Neural cell (in vitro differentiated cells): ENCODE results near the gene HELZ. TPM values are rescaled to one million over a fixed set of nuclear protein-coding genes. Genes with fewer than 3 reads are reported as not detected.

Experiments
- H2AFZ ChIP-seq: fragments of 200-600, 300-800 bp; sonication (generic), shearing (Covaris generic); 2 replicates; pipeline ENCODE4 v1.6.0; 2014; ENCODE audit warnings: low read depth, mild to moderate bottlenecking, antibody characterized with exemption, low read length, moderate library complexity
- H3F3A ChIP-seq: fragments of 200-600 bp; shearing (Covaris generic); 2 replicates; pipeline ENCODE4 v1.6.1; 2016; ENCODE audit warnings: mild to moderate bottlenecking, moderate library complexity, mixed read lengths, antibody characterized with exemption, low read length; ENCODE audit not compliant: insufficient read depth, poor library complexity, severe bottlenecking
- H3K27ac ChIP-seq: fragments of 200-600, 300-800 bp; sonication (generic), shearing (Covaris generic); 2 replicates; pipeline ENCODE4 v1.5.1; 2014; ENCODE audit warnings: mild to moderate bottlenecking, low read length, moderate library complexity
- H3K27me3 ChIP-seq: fragments of 300-800, 200-600 bp; sonication (generic), shearing (Covaris generic); 2 replicates; pipeline ENCODE4 v1.6.0; 2014; ENCODE audit warnings: mild to moderate bottlenecking, low read depth, low read length, moderate library complexity; ENCODE audit not compliant: insufficient read depth
- H3K36me3 ChIP-seq: fragments of 300-800, 200-600 bp; sonication (generic), shearing (Covaris generic); 2 replicates; pipeline ENCODE4 v1.5.1; 2014; ENCODE audit warnings: mild to moderate bottlenecking, antibody characterized with exemption, low read length, moderate library complexity; ENCODE audit not compliant: insufficient read depth
- H3K4me2 ChIP-seq: fragments of 300-800, 200-600 bp; sonication (generic), shearing (Covaris generic); 2 replicates; pipeline ENCODE4 v1.6.0; 2014; ENCODE audit warnings: mild to moderate bottlenecking, low read length
- H3K4me3 ChIP-seq: fragments of 300-800, 200-600 bp; sonication (generic), shearing (Covaris generic); 2 replicates; pipeline ENCODE4 v1.5.1; 2014; ENCODE audit warnings: mild to moderate bottlenecking, low read length, moderate library complexity
- H3K79me2 ChIP-seq: fragments of 200-600 bp; shearing (Covaris generic); replicated peaks from 2 replicates; pipeline ENCODE4 v1.6.0; 2014; ENCODE audit warnings: mild to moderate bottlenecking, low read length, moderate library complexity; ENCODE audit not compliant: insufficient read depth
- H3K9ac ChIP-seq: fragments of 300-800, 200-600 bp; sonication (generic), shearing (Covaris generic); 2 replicates; pipeline ENCODE4 v1.6.1; 2016; ENCODE audit warnings: mild to moderate bottlenecking, low read length, mixed read lengths
- H3K9me2 ChIP-seq: fragments of 200-600 bp; shearing (Covaris generic); 2 replicates; pipeline ENCODE4 v1.6.1; 2016; ENCODE audit warnings: mild to moderate bottlenecking, low read length, mixed read lengths; ENCODE audit not compliant: insufficient read depth
- H3K9me3 ChIP-seq: fragments of 200-600, 300-800 bp; sonication (generic), shearing (Covaris generic); 2 replicates; pipeline ENCODE4 v1.6.1; 2016; ENCODE audit warnings: mild to moderate bottlenecking, mixed run types, low read length, moderate library complexity, mixed read lengths
- H4K20me1 ChIP-seq: fragments of 200-600 bp; shearing (Covaris generic); 2 replicates; pipeline ENCODE4 v1.6.1; 2016; ENCODE audit warnings: mild to moderate bottlenecking, mixed run types; ENCODE audit not compliant: insufficient read depth
- EP300 ChIP-seq: fragments of 450-650 bp; conservative IDR thresholded peaks from 2 replicates; pipeline ENCODE4 v1.6.1; 2014; ENCODE audit warnings: antibody characterized with exemption, mild to moderate bottlenecking, moderate library complexity; ENCODE audit not compliant: poor library complexity, severe bottlenecking
- EZH2 ChIP-seq: fragments of 200-600, 300-800 bp; shearing (Covaris generic), sonication (generic); IDR thresholded peaks from 2 replicates; pipeline ENCODE4 v1.6.1; 2014; ENCODE audit warnings: antibody characterized with exemption, low read length, borderline replicate concordance, mild to moderate bottlenecking; ENCODE audit not compliant: insufficient read depth, poor library complexity, severe bottlenecking
- MXI1 ChIP-seq: fragments of 450-650 bp; conservative IDR thresholded peaks from 2 replicates; pipeline ENCODE4 v1.6.1; 2014; ENCODE audit warnings: antibody characterized with exemption, mild to moderate bottlenecking; ENCODE audit not compliant: poor library complexity, severe bottlenecking
- POLR2AphosphoS5 ChIP-seq: IDR thresholded peaks from 2 replicates; pipeline ENCODE4 v1.6.1; 2012
- RAD21 ChIP-seq: fragments of 450-650 bp; conservative IDR thresholded peaks from 2 replicates; pipeline ENCODE4 v1.6.1; 2014; ENCODE audit warnings: antibody characterized with exemption, mild to moderate bottlenecking, moderate library complexity
- SMC3 ChIP-seq: fragments of 450-650 bp; conservative IDR thresholded peaks from 2 replicates; pipeline ENCODE4 v1.6.1; 2014; ENCODE audit warnings: antibody characterized with exemption, mild to moderate bottlenecking, moderate library complexity; ENCODE audit not compliant: poor library complexity
- TAF1 ChIP-seq: IDR thresholded peaks from 2 replicates; pipeline ENCODE4 v1.6.1; 2012; ENCODE audit warnings: low read depth
- polyA plus RNA-seq: library from polyadenylated mRNA; depleted of rRNA; stranded (reverse); fragments of >200 nt; gene quantifications from 2 replicates; pipeline ENCODE4 v1.2.3, GENCODE V29; 2014
- TF ChIP-seq, protein P1 (sequence below): fragments of 450-650 bp; IDR thresholded peaks from 2 replicates; pipeline ENCODE4 v1.5.1; 2014; ENCODE audit warnings: antibody characterized with exemption, mild to moderate bottlenecking, moderate library complexity; ENCODE audit not compliant: poor library complexity, severe bottlenecking
- TF ChIP-seq, protein P2 (sequence below): IDR thresholded peaks from 2 replicates; pipeline ENCODE4 v1.6.1; 2012; ENCODE audit warnings: borderline replicate concordance

Gene HELZ
- polyA plus RNA-seq, 1 donor from 2014 or later, result 11.7 TPM

DNA sequence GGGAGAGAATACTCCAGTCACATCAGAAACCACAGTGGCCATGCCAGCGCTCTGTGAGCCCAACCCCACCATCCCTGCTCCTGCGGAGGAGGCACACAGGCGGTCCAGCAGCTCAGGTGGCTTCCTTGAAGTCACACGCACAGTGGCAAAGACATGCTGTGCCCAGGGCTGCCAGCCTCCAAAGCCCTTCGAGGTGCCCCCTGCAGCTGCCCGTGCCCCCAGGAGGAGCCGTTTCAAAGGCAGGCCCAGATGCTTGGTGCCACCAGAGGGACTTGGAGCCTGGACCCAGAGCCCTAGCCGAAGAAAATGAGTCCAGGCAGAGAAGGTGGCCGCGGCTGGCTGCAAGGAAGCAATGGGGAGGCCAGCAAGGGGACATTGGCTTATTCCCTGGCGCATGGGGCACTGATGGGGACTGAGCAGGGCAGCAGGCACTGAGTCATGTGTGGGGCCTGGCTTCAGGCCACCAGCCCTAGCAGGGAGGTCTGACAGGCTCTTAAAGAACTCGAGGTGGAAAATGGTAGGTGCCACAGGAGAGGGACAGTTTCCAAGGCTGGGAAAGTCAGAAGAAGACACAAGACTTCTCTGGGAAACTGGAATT lies 217.9 kb downstream of the HELZ start:
- no peaks in the 10 kb centered on the region for H3K9me2 ChIP-seq
- H3K4me2 ChIP-seq, result no peak overlapping the region
- H3K36me3 ChIP-seq, result peaks cover 3% of the 10 kb centered on the region
- H3F3A ChIP-seq, result no peaks in the 10 kb centered on the region
- H3K9ac ChIP-seq, result no peak overlapping the region
- H3K27ac ChIP-seq, result no peak overlapping the region
- H4K20me1 ChIP-seq, result no peaks in the 10 kb centered on the region
- no peak overlapping the region for H3K4me3 ChIP-seq
- TF ChIP-seq EP300 (no peak), RAD21 (no peak), EZH2 (no peak), TAF1 (no peak), MXI1 (no peak), POLR2AphosphoS5 (no peak), SMC3 (no peak)
- TF ChIP-seq, protein P1, sequence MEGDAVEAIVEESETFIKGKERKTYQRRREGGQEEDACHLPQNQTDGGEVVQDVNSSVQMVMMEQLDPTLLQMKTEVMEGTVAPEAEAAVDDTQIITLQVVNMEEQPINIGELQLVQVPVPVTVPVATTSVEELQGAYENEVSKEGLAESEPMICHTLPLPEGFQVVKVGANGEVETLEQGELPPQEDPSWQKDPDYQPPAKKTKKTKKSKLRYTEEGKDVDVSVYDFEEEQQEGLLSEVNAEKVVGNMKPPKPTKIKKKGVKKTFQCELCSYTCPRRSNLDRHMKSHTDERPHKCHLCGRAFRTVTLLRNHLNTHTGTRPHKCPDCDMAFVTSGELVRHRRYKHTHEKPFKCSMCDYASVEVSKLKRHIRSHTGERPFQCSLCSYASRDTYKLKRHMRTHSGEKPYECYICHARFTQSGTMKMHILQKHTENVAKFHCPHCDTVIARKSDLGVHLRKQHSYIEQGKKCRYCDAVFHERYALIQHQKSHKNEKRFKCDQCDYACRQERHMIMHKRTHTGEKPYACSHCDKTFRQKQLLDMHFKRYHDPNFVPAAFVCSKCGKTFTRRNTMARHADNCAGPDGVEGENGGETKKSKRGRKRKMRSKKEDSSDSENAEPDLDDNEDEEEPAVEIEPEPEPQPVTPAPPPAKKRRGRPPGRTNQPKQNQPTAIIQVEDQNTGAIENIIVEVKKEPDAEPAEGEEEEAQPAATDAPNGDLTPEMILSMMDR, result no peak
- TF ChIP-seq, protein P2, sequence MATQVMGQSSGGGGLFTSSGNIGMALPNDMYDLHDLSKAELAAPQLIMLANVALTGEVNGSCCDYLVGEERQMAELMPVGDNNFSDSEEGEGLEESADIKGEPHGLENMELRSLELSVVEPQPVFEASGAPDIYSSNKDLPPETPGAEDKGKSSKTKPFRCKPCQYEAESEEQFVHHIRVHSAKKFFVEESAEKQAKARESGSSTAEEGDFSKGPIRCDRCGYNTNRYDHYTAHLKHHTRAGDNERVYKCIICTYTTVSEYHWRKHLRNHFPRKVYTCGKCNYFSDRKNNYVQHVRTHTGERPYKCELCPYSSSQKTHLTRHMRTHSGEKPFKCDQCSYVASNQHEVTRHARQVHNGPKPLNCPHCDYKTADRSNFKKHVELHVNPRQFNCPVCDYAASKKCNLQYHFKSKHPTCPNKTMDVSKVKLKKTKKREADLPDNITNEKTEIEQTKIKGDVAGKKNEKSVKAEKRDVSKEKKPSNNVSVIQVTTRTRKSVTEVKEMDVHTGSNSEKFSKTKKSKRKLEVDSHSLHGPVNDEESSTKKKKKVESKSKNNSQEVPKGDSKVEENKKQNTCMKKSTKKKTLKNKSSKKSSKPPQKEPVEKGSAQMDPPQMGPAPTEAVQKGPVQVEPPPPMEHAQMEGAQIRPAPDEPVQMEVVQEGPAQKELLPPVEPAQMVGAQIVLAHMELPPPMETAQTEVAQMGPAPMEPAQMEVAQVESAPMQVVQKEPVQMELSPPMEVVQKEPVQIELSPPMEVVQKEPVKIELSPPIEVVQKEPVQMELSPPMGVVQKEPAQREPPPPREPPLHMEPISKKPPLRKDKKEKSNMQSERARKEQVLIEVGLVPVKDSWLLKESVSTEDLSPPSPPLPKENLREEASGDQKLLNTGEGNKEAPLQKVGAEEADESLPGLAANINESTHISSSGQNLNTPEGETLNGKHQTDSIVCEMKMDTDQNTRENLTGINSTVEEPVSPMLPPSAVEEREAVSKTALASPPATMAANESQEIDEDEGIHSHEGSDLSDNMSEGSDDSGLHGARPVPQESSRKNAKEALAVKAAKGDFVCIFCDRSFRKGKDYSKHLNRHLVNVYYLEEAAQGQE, result no peak
- no peaks in the 10 kb centered on the region for H3K9me3 ChIP-seq
- H3K27me3 ChIP-seq, result no peaks in the 10 kb centered on the region
- no peaks in the 10 kb centered on the region for H3K79me2 ChIP-seq
- no peak overlapping the region for H2AFZ ChIP-seq

DNA sequence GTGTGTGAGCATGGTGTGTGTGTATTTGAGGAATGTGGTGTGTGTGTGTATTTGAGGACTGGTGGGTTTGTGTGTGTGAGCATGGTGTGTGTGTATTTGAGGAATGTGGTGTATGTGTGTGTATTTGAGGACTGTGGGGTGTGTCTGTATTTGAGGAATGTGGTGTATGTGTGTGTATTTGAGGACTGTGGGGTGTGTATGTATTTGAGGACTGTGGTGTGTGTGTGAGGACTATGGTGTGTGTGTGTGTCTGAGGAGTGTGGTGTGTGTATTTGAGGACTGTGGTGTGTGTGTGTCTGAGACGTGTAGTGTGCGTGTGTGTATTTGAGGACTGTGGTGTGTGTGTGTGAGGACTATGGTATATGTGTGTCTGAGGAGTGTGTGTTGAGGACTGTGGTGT lies 218.7 kb downstream of the HELZ start:
- H3K4me3 ChIP-seq, result no peak overlapping the region
- no peak overlapping the region for H3K9ac ChIP-seq
- peaks cover 3% of the 10 kb centered on the region for H3K36me3 ChIP-seq
- no peaks in the 10 kb centered on the region for H4K20me1 ChIP-seq
- no peaks in the 10 kb centered on the region for H3K79me2 ChIP-seq
- no peaks in the 10 kb centered on the region for H3K9me3 ChIP-seq
- no peaks in the 10 kb centered on the region for H3K9me2 ChIP-seq
- no peaks in the 10 kb centered on the region for H3F3A ChIP-seq
- H3K27ac ChIP-seq, result no peak overlapping the region
- TF ChIP-seq EZH2 (no peak), SMC3 (no peak), EP300 (no peak), TAF1 (no peak), RAD21 (no peak), MXI1 (no peak), POLR2AphosphoS5 (no peak)
- TF ChIP-seq, protein P2, result no peak
- TF ChIP-seq, protein P1, result no peak
- H3K4me2 ChIP-seq, result no peak overlapping the region
- no peaks in the 10 kb centered on the region for H3K27me3 ChIP-seq
- no peak overlapping the region for H2AFZ ChIP-seq
